ENCODE measurements around the gene PALLD. TPM values are rescaled to one million over a fixed set of nuclear protein-coding genes. Genes with fewer than 3 reads are reported as not detected.

PALLD gene
- total RNA-seq, 1 experiment from 2014 or later, result 166 TPM

GRCh38 chr4:168908851-168909273 lies 412.0 kb downstream of the PALLD start:
- Histone ChIP-seq H3K9me3 (ENCODE audit: control insufficient read depth in 1 of 2, insufficient read depth in 1 of 2, low read depth in 1 of 2, low read length in 2 of 2) (no peaks in the 10 kb centered on the region), H3K4me3 (replicated peaks in 1 of 2; ENCODE audit: low read depth in 1 of 2, low read length in 2 of 2) (no peak overlapping the region), H3K27me3 (ENCODE audit: insufficient read depth, low read length) (no peaks in the 10 kb centered on the region), H3K4me2 (ENCODE audit: low read length) (no peak overlapping the region), H3K79me2 (ENCODE audit: insufficient read depth, low read length) (no peaks in the 10 kb centered on the region), H3K27ac (ENCODE audit: low read depth, low read length) (no peak overlapping the region), H3K36me3 (ENCODE audit: control insufficient read depth in 1 of 2, insufficient read depth in 2 of 2, low read length in 2 of 2) (peaks cover 25 to 31% of the 10 kb centered on the region in 2 experiments; a peak in 3 of 4 replicates), H4K20me1 (ENCODE audit: insufficient read depth) (no peaks in the 10 kb centered on the region; the same call in 1 of the 2 replicates), H3K9ac (ENCODE audit: low read length) (no peak overlapping the region), H2AFZ (ENCODE audit: low read depth, low read length, poor library complexity, severe bottlenecking) (no peak overlapping the region), H3K4me1 (ENCODE audit: control insufficient read depth in 1 of 2, insufficient read depth in 2 of 2, low read length in 2 of 2) (peaks cover 0 to 11% of the 10 kb centered on the region in 2 experiments; a peak in 1 of 4 replicates), H3K9me2 (ENCODE audit: insufficient read depth) (no peaks in the 10 kb centered on the region)
- ChIA-PET RAD21 (ENCODE audit: low non-redundant PET in 1 of 2, low total read pairs in 2 of 2, uncharacterized antibody in 2 of 2, unreplicated experiment in 2 of 2) (no interaction called here), CTCF (interaction anchor here (0.9 kb wide), 1 partner anchor 13 kb away, joined by 3 read pairs; no protein-coding TSS in a partner anchor), POLR2A (no interaction called here)
- no peak for TF ChIP-seq FOSL1 (IDR thresholded peaks at IDR 0.05; ENCODE audit: low read depth)
- no peak for TF ChIP-seq CTCF (IDR thresholded peaks at IDR 0.05 in 2 of 3, conservative IDR thresholded peaks at IDR 0.05 in 1 of 3; ENCODE audit: borderline replicate concordance in 1 of 3, insufficient read depth in 1 of 3, low read depth in 2 of 3, low read length in 2 of 3)
- no peak for TF ChIP-seq EZH2phosphoT487 (IDR thresholded peaks at IDR 0.05; ENCODE audit: borderline replicate concordance)
- TF ChIP-seq REST (IDR thresholded peaks at IDR 0.05; ENCODE audit: low read depth), result no peak
- no peak for TF ChIP-seq RAD21 (IDR thresholded peaks at IDR 0.05; ENCODE audit: low read depth)
- no peak for TF ChIP-seq SRF (IDR thresholded peaks at IDR 0.05; ENCODE audit: low read depth)
- no peak for TF ChIP-seq POLR2AphosphoS5 (IDR thresholded peaks at IDR 0.05; ENCODE audit: low read depth, low read length)
- no peak for TF ChIP-seq POLR2A (IDR thresholded peaks at IDR 0.05; ENCODE audit: borderline replicate concordance, extremely low read depth, insufficient read depth, insufficient read length)
- no peak for TF ChIP-seq YY1 (IDR thresholded peaks at IDR 0.05; ENCODE audit: extremely low read depth, insufficient replicate concordance, low read depth, low read length)
- no peak for TF ChIP-seq CEBPB (IDR thresholded peaks at IDR 0.05; ENCODE audit: low read depth)
- no peak for TF ChIP-seq EGR1 (IDR thresholded peaks at IDR 0.05; ENCODE audit: low read depth)
- TF ChIP-seq, protein P1, sequence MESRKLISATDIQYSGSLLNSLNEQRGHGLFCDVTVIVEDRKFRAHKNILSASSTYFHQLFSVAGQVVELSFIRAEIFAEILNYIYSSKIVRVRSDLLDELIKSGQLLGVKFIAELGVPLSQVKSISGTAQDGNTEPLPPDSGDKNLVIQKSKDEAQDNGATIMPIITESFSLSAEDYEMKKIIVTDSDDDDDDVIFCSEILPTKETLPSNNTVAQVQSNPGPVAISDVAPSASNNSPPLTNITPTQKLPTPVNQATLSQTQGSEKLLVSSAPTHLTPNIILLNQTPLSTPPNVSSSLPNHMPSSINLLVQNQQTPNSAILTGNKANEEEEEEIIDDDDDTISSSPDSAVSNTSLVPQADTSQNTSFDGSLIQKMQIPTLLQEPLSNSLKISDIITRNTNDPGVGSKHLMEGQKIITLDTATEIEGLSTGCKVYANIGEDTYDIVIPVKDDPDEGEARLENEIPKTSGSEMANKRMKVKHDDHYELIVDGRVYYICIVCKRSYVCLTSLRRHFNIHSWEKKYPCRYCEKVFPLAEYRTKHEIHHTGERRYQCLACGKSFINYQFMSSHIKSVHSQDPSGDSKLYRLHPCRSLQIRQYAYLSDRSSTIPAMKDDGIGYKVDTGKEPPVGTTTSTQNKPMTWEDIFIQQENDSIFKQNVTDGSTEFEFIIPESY (IDR thresholded peaks at IDR 0.05; ENCODE audit: extremely low read depth, insufficient replicate concordance, low read length), result no peak
- TF ChIP-seq SIN3A (IDR thresholded peaks at IDR 0.05; ENCODE audit: low read depth), result no peak
- TF ChIP-seq, protein P2, sequence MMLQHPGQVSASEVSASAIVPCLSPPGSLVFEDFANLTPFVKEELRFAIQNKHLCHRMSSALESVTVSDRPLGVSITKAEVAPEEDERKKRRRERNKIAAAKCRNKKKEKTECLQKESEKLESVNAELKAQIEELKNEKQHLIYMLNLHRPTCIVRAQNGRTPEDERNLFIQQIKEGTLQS (IDR thresholded peaks at IDR 0.05), result no peak
- no TSS peak for BruUV-seq (replicated peaks)
- intact Hi-C loops (cut with micrococcal nuclease), result no loop called here
- ATAC-seq, result no peak
- DNase-seq (ENCODE audit: low read depth, low spot score), result no peak
